Measurements from ENCODE around the gene DENND1A. TPM values are rescaled to one million over a fixed set of nuclear protein-coding genes. Genes with fewer than 3 reads are reported as not detected.

DENND1A gene
- total RNA-seq, 4 donors from 2014 or later = 15.8 to 33.5 (median 23.9) TPM

DNA sequence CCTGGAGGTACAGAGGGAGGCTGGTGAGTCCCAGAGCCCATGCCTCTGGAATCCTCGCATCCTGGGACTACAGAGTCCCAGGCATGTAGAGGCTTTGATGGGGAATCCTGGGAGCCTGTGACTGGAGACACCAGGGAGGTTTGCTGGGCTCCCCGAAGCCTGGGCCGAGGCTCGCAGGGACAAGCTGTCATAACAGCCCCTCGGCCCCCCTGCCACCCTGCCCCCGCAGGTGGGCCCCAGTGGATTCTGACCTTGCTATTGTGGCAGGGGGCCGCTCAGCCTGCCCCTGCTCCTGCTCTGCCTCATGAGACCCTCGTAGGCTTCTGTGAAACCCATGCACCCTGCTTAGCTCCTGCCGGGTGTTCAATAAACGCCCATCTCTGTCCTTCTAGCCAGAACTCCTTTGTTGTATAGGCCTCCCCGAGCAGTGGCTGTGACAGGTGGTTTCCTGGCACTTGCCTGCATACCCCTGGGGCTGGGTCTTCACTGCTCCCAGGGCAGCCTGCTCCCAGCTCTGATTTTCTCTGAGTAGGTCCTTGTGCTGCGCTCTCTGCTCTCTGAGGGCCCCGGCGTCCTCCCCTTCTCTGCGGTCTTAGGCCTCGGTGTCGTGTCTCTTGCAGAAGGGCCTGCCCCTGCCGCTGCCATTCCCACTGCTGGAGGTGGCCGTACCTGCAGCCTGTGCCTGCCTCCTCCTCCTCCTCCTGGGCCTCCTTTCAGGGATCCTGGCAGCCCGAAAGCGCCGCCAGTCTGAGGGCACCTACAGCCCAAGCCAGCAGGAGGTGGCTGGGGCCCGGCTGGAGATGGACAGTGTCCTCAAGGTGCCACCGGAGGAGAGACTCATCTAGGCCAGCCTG is 553.5 kb downstream of the DENND1A start:
- DNase-seq (ENCODE audit: low spot score in 2 of 2) = no peak
- TF ChIP-seq, protein P1, sequence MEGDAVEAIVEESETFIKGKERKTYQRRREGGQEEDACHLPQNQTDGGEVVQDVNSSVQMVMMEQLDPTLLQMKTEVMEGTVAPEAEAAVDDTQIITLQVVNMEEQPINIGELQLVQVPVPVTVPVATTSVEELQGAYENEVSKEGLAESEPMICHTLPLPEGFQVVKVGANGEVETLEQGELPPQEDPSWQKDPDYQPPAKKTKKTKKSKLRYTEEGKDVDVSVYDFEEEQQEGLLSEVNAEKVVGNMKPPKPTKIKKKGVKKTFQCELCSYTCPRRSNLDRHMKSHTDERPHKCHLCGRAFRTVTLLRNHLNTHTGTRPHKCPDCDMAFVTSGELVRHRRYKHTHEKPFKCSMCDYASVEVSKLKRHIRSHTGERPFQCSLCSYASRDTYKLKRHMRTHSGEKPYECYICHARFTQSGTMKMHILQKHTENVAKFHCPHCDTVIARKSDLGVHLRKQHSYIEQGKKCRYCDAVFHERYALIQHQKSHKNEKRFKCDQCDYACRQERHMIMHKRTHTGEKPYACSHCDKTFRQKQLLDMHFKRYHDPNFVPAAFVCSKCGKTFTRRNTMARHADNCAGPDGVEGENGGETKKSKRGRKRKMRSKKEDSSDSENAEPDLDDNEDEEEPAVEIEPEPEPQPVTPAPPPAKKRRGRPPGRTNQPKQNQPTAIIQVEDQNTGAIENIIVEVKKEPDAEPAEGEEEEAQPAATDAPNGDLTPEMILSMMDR (IDR thresholded peaks at IDR 0.05) = no peak
- WGBS = 77% methylated on average over 14 of the region's 24 CpGs
- no peaks in the 10 kb centered on the region for H3K36me3 ChIP-seq
- no peak overlapping the region for H3K27ac ChIP-seq
- H3K27me3 ChIP-seq = peaks cover 44% of the 10 kb centered on the region
- peaks cover 25% of the 10 kb centered on the region for H3K4me1 ChIP-seq
- no peak overlapping the region for H3K4me3 ChIP-seq
- H3K9me3 ChIP-seq = no peaks in the 10 kb centered on the region

DNA sequence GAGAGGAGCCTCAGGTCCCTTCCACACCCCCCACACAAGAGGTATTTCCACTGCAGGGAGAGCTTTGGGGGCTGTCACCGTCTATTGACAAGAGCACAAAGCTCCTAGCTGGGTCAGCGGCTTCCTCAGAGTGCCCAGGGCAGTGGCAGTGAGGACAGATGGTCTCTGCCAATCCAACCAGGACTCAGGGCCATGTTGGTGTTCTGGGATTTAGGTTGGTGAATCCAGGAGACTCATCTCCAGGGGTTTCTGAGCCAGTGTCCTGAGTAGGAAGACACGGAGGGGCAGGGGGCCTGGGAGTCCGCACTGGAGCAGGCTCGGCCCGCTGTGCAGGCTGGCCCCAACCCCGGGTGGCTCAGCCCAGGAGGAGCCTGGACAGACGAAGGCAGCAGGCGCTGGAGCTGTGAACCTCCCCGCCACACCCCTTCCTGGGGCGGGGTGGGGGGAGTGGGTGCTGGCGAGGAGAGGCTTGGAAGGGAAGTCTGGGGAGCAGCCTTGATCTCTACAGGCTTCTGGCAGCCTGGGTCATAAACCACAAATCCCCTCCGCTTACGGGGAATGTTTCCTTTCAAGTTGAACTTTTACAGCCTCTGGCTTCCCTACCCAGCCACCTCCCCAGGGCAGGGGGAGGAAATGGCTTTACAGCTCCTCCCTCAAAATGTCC is 554.3 kb downstream of the DENND1A start:
- no peak for DNase-seq (ENCODE audit: low spot score in 2 of 2)
- 6% methylated on average over 11 of the region's 14 CpGs for WGBS

DNA sequence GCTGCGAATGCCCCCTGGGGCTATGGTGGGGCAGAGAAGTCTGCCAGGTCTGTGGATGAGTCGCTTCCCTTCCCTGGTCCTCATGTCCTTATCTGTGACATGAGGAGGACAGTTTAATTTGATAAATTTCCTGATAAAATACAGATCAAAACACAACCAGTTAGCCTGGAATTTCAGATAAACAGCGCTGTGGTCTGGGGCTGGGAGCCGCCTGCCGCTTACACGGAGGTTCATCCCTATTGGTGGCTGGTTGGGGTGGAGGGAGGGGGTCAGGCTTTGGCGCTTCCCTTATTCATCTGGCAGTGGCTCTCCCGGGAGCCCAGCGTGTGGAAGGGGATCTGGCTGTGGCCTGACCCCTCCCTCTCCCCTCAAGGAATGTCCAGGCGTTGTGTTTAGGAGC is 556.0 kb downstream of the DENND1A start:
- no peak for DNase-seq (ENCODE audit: low spot score in 2 of 2)
- H3K27me3 ChIP-seq = peaks cover 64% of the 10 kb centered on the region

More for the DNA sequence above, 554.3 kb downstream of the DENND1A start:
- no peak overlapping the region for H3K4me3 ChIP-seq
- H3K4me1 ChIP-seq = peaks cover 25% of the 10 kb centered on the region
- H3K27ac ChIP-seq = no peak overlapping the region
- H3K27me3 ChIP-seq = peaks cover 52% of the 10 kb centered on the region
- no peaks in the 10 kb centered on the region for H3K9me3 ChIP-seq
- no peaks in the 10 kb centered on the region for H3K36me3 ChIP-seq
- TF ChIP-seq, protein P1 (IDR thresholded peaks at IDR 0.05) = no peak
- TF ChIP-seq EP300 (IDR thresholded peaks at IDR 0.05) (no peak), POLR2A (IDR thresholded peaks at IDR 0.05) (no peak), POLR2AphosphoS5 (IDR thresholded peaks at IDR 0.05) (no peak)

DNA sequence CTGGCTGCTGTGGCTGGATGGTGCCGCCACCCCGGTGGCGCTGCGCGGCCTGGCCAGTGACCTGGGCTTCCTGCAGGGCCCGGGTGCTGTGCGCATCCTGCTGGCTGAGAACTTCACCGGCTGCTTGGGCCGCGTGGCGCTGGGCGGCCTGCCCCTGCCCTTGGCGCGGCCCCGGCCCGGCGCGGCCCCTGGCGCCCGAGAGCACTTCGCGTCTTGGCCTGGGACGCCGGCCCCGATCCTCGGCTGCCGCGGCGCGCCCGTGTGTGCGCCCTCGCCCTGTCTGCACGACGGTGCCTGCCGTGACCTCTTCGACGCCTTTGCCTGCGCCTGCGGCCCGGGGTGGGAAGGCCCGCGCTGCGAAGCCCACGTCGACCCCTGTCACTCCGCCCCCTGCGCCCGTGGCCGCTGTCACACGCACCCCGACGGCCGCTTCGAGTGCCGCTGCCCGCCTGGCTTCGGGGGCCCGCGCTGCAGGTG is 556.4 kb downstream of the DENND1A start:
- Histone ChIP-seq H3K27ac (no peak overlapping the region), H3K36me3 (no peaks in the 10 kb centered on the region), H3K4me3 (peak overlapping the region; percentile 27), H3K27me3 (peaks cover 68% of the 10 kb centered on the region), H3K4me1 (peaks cover 25% of the 10 kb centered on the region), H3K9me3 (no peaks in the 10 kb centered on the region)
- no peak for TF ChIP-seq POLR2AphosphoS5 (IDR thresholded peaks at IDR 0.05)
- 28% methylated on average over 5 of the region's 60 CpGs for WGBS
- DNase-seq (ENCODE audit: low spot score in 2 of 2) = no peak

More for the DNA sequence above, 556.0 kb downstream of the DENND1A start:
- no peaks in the 10 kb centered on the region for H3K9me3 ChIP-seq
- H3K27ac ChIP-seq = no peak overlapping the region
- 25% methylated on average over 9 of the region's 10 CpGs for WGBS
- H3K4me1 ChIP-seq = peaks cover 25% of the 10 kb centered on the region
- H3K4me3 ChIP-seq = peak overlapping the region; percentile 27
- no peak for TF ChIP-seq EP300 (IDR thresholded peaks at IDR 0.05)
- no peaks in the 10 kb centered on the region for H3K36me3 ChIP-seq

DNA sequence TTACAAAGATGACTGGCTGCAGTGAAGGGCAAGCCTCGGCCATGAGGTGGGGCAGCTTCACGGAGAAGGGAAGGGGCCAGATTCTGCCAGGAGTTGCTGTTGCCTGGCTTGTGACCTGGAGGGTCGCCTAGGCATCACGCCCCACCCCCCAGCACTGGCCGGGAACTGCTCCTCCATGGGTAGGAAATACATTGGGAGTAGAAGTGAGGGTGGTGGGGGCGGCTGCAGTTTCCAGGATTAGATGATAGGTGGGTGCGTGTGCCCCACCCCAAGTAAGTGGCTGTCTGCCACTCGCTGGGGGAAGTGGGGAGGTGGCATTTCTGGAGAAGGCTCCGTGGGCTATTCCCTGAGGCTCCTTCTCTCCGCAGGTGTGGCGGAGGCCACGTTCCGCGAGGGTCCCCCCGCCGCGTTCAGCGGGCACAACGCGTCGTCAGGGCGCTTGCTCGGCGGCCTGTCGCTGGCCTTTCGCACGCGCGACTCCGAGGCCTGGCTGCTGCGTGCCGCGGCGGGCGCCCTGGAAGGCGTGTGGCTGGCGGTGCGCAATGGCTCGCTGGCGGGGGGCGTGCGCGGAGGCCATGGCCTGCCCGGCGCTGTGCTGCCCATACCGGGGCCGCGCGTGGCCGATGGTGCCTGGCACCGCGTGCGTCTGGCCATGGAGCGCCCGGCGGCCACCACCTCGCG is 557.0 kb downstream of the DENND1A start:
- TF ChIP-seq POLR2A (IDR thresholded peaks at IDR 0.05) (no peak), POLR2AphosphoS5 (IDR thresholded peaks at IDR 0.05) (no peak), EP300 (IDR thresholded peaks at IDR 0.05) (no peak)
- TF ChIP-seq, protein P1 (IDR thresholded peaks at IDR 0.05) = no peak
- 17% methylated on average over 14 of the region's 58 CpGs for WGBS
- Histone ChIP-seq H3K9me3 (no peaks in the 10 kb centered on the region), H3K4me3 (peak overlapping the region; percentile 27), H3K36me3 (no peaks in the 10 kb centered on the region), H3K27me3 (peaks cover 74% of the 10 kb centered on the region), H3K4me1 (peaks cover 25% of the 10 kb centered on the region), H3K27ac (no peak overlapping the region)
- DNase-seq (ENCODE audit: low spot score in 2 of 2) = no peak
